Ishikawa (cell line): Measurements from ENCODE around the gene ARL6IP6.

Experiments
- CEBPB ChIP-seq: IDR thresholded peaks from 2 replicates; pipeline ENCODE4 v1.6.1; 2012
- CREB1 ChIP-seq: IDR thresholded peaks from 2 replicates; pipeline ENCODE4 v1.6.1; 2012; ENCODE audit warnings: low read depth
- EP300 ChIP-seq: IDR thresholded peaks from 2 replicates; pipeline ENCODE4 v1.6.1; 2012; ENCODE audit warnings: borderline replicate concordance
- MAX ChIP-seq: IDR thresholded peaks from 2 replicates; pipeline ENCODE4 v1.6.1; 2012
- NFIC ChIP-seq: IDR thresholded peaks from 2 replicates; pipeline ENCODE4 v1.6.1; 2012
- REST ChIP-seq: IDR thresholded peaks from 2 replicates; pipeline ENCODE4 v1.6.1; 2012; ENCODE audit warnings: low read depth, mild to moderate bottlenecking

- no peak for TF ChIP-seq MAX
- TF ChIP-seq CREB1, result no peak
- no peak for TF ChIP-seq REST
- TF ChIP-seq EP300, result no peak
- TF ChIP-seq NFIC, result no peak
- TF ChIP-seq CEBPB, result no peak
Measured at GRCh38 chr2:152715854-152716428, 2.5 kb upstream of the ARL6IP6 start.
